D721Med (cell line): Measurements from ENCODE around the gene S100A1.

Experiments used
- DNase-seq: peaks from one replicate; pipeline ENCODE4 v3.0.0; 2011; ENCODE audit warnings: low spot score; ENCODE audit not compliant: insufficient read length
- FAIRE-seq: peaks from 2 replicates; lab custom pipeline; 2011; peaks lifted over from hg19 to GRCh38; lab: Jason Lieb, UNC
- CTCF ChIP-seq: IDR thresholded peaks from 2 replicates; pipeline ENCODE4 v1.5.1; 2012; ENCODE audit warnings: mild to moderate bottlenecking, control low read depth; ENCODE audit not compliant: insufficient read depth; ENCODE audit errors: missing control alignments

The S100A1 gene

GRCh38 chr1:153630384-153630783, 2.1 kb downstream of the S100A1 start:
- DNase-seq (no peak), FAIRE-seq (no peak)
- TF ChIP-seq CTCF = no peak

- no peak for DNase-seq
- no peak for TF ChIP-seq CTCF
- no peak for FAIRE-seq
Observed at GRCh38 chr1:153631047-153632022, 3.1 kb downstream of the S100A1 start.

DNA sequence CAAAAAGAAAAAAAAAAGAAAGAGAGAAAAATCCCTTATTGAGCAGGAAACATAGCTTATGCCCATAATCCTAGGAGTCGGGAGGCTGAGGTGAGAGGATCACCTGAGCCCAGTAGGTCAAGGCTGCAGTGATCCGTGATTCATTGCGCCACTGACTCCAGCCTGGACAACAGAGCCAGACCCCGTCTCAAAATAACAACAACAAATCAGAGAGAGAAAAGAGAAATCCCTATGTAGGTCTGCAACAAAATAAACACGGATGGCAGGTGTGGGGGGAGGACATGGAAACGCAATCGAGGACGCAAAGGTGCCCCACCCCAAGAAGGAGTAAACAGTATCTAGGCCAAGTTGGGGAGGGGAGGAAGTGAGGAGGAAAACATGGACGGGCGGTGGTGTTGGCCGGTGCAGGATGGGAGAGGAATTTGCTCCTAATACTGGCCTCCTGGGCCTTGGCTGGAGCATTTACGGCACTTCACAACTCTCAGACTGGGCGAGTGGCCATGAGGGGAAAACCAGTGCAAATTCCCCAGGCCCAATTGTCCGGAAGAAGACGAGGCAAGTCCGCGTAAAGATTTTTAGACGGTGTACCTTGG, 5.0 kb downstream of the S100A1 start:
- FAIRE-seq (no peak), DNase-seq (no peak)
- no peak for TF ChIP-seq CTCF

DNA sequence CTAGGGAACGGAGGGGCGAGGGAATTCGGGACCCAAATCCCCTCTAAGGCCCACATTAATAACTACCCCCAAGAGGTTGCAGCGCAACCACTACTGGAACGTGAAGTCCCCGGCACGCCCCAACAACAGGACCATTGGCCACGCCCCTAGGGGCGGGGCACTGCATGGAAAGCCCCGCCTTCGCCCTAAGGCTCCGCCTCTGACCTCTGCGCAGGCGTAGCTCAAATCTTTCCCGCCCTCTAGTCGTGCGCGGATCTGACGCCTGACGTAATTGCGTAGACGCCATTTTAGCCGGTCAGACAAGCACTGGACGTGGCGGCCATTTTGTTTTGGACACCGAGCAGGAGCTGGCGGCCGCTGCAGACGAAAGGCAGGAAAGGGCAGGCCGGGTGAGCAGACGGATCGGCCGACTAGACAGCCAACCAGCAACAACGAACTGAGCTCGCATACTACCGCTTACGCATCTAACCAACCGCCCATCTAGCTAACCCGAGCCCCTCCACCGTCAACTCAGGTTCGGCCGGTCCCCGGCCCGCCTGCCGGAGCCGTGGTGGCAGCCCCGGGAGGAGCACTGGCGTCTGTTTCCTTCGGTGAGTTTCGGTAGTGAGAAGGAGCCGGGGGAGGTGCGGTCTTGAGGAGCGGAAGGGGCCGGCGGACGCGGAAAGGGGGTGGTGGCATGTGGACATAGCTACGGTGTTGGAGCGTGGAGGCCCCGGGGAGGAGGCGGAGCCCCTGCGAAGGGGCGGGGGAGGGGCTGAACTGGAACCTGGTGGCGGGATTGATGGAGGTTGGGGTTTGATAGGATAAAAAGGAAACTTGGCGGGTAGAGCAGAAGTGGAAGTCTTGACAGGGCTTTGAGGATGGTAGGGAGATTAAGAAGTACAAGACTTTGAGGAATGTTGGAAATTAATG, 5.8 kb downstream of the S100A1 start, which contains the start of gene CHTOP:
TSS of gene CHTOP (plus strand) at position 313 of the 912 bp plus-strand sequence. CDS start 2,523 bp downstream, outside the sequence.
- no peak for TF ChIP-seq CTCF
- FAIRE-seq (no peak), DNase-seq (peak; percentile 100)

GRCh38 chr1:153635872-153636271, 7.6 kb downstream of the S100A1 start:
- no peak for TF ChIP-seq CTCF
- FAIRE-seq (no peak), DNase-seq (no peak)

- DNase-seq (no peak), FAIRE-seq (no peak)
- TF ChIP-seq CTCF = no peak
Observed at GRCh38 chr1:153636312-153636711, 8.1 kb downstream of the S100A1 start.
